GM13977 (cell line): Measurements from ENCODE around the gene RP2.

Experiments
- DNase-seq: peaks from one replicate; pipeline ENCODE4 v3.0.0; 2012; ENCODE audit warnings: low spot score
- in situ Hi-C: fragments of 300-500 bp; cut with MboI; formaldehyde crosslinking; loops from one replicate; pipeline ENCODE4 v1.12.0; 2022; ENCODE audit warnings: low sequenced_read_pairs, low pct_unique_long_range_greater_than_20kb, mixed read lengths, inconsistent platforms; ENCODE audit not compliant: unreplicated experiment
- TF ChIP-seq, protein P1 (sequence below): IDR thresholded peaks from 2 replicates; pipeline ENCODE4 v1.5.1; 2012; ENCODE audit warnings: mild to moderate bottlenecking, control low read depth; ENCODE audit not compliant: insufficient read depth; ENCODE audit errors: extremely low read depth, missing control alignments

RP2 gene

DNA sequence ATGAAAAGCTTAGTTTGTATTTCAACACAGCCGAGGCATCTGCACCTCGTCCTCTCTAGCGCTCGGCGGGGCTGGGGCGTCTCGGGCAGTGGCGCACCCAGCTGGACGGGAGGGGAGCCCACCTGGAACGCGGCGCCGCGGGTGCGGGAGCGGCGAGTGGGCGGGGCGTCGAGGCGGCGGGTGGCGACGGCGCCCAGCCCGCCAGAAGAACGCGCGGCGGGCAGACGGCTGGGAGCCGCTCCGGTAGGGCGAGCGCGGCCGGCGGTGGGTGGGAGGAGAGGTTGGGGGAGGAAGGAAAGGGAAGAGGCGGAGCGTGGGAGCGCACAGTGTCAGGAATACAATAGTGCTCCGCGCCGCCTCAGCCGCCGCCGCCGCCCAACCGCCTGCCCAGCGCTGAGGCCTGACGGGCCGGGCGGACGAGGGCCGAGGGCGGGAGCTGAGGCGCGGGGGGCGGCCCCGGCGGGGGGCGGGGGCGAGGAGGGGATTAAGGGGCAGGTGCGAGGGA is 75.3 kb downstream of the RP2 start, which contains the start of gene JADE3:
JADE3 (plus strand) TSS at position 324 of the 505 bp plus-strand sequence. CDS start 72,474 bp downstream, outside the sequence.
- TF ChIP-seq, protein P1, sequence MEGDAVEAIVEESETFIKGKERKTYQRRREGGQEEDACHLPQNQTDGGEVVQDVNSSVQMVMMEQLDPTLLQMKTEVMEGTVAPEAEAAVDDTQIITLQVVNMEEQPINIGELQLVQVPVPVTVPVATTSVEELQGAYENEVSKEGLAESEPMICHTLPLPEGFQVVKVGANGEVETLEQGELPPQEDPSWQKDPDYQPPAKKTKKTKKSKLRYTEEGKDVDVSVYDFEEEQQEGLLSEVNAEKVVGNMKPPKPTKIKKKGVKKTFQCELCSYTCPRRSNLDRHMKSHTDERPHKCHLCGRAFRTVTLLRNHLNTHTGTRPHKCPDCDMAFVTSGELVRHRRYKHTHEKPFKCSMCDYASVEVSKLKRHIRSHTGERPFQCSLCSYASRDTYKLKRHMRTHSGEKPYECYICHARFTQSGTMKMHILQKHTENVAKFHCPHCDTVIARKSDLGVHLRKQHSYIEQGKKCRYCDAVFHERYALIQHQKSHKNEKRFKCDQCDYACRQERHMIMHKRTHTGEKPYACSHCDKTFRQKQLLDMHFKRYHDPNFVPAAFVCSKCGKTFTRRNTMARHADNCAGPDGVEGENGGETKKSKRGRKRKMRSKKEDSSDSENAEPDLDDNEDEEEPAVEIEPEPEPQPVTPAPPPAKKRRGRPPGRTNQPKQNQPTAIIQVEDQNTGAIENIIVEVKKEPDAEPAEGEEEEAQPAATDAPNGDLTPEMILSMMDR: no peak
- peak; percentile 71 for DNase-seq
- in situ Hi-C loops: no loop called here

DNA sequence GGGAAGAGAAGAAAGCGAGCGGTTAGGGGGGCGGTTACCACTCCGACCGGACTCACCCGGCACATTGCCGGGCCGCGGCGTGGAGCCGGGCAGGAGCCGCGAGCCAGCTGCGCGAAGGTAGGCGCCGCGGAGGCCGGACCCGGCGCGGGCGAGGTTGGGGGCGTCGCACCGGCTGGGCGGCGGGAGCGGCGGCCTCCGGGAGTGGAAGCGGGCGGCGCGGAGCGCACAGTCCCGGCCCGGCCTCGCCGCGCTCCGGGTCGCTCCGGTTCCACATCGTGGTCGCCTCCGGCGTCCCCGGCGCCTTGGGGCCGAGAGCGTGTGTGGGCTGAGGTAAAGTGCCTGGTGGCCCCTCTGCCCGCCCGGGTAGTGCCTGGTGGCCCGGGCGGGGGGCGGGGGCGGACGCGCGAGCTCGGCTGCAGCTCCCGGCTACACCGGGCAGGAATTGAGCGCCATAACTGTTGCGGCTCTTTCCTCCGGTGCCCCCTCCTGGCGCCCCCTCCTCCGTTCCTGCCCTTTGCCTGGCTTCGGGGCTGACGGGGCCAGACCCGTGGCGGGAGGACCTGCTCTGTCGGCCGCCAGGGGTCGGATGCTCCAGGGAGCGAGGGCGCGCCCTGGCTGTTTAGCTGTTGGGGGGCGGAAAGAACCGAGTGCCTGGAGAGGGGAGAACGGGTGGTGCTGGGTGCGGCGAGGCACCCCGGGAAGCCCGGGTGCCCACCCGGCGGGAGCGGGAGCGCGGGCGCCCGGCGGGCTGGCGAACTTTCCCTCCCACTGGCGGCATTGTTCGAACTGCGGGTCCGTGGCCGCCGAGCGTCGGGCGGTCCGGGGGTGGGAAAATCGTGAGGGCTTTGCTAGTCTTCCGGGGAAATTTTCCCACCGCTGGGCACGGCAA is 76.0 kb downstream of the RP2 start:
- TF ChIP-seq, protein P1: peak; percentile 55
- DNase-seq: peak; percentile 74
- in situ Hi-C loops: no loop called here

GRCh38 chrX:46913667-46914066 is 76.8 kb downstream of the RP2 start:
- in situ Hi-C loops: no loop called here
- TF ChIP-seq, protein P1: no peak
- DNase-seq: no peak

GRCh38 chrX:46916273-46916672 is 79.4 kb downstream of the RP2 start:
- TF ChIP-seq, protein P1: no peak
- no peak for DNase-seq
- in situ Hi-C loops: no loop called here

DNA sequence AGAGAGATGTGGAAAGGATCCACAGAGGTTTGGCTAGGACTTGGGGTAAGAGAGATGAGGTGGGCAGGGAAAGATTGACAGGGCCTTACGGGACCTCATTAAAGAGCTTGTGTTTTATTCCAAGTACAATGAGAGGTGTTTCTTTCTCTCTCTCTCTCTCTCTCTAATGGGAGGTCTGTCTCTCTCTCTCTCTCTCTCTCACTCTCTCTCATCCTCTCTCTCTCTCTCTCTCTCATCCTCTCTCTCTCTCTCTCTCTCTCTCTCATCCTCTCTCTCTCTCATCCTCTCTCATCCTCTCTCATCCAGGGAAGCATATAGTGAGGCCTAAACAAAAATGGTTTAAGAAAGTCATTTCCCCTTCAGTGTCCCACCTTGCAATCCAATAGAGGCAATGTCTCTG is 80.8 kb downstream of the RP2 start:
- TF ChIP-seq, protein P1: no peak
- DNase-seq: no peak
- in situ Hi-C loops: no loop called here

DNA sequence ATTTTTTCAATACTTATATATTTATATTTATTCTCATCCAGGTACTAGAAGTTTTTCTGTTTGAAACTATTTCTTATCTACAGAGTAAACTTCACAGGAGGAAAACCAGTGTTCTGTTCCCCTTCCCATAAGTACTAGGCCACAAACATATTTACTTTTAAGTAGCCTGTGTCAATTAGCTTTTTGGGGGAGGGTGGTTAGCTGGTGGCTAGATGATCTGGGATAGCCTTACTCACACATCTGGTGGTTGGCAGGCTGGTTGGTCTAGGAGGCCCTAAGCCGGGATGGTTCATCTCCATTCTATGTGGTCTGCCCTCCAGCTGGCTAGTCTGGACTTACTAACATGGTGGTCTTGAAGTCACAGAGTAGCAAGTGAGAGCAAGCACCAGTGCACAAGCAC is 81.6 kb downstream of the RP2 start:
- in situ Hi-C loops: no loop called here
- DNase-seq: no peak
- TF ChIP-seq, protein P1: no peak
